ENCODE results near the gene COL5A1.

COL5A1 gene

DNA sequence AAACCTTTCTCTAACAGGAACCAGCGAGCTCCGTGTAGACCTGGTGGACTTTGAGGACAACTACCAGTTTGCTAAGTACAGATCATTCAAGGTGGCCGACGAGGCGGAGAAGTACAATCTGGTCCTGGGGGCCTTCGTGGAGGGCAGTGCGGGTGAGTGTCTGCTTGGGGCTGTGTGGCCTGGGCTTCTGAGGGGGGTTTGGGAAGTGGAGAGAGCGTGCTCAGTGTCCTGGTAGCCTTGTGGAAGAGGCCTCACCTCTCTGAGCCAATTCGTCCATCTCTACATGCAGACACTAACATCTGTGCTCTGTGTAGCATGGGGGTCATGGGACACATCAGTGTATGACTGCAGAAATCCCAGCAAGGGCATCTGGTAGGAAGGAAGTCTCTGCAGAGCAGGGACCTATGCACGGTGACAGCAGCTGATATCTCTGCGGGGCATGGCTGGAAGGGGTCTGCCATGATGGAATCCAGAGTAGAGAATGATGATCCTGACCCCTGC lies 244.9 kb downstream of the COL5A1 start:
- DNase-seq = no peak

DNA sequence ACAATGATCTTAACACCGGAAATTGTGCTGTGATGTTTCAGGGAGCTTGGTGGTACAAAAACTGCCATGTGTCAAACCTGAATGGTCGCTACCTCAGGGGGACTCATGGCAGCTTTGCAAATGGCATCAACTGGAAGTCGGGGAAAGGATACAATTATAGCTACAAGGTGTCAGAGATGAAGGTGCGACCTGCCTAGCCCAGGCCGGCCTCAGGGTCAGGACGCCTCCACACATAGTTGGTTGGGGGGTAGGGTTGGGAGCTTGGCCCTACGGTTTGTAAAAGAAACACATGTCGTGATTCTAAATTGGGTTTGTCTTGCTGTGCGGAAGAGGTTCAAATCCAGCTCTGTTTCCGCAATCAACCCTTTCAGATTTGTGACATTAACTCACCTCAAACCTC lies 245.6 kb downstream of the COL5A1 start:
- DNase-seq = no peak

DNA sequence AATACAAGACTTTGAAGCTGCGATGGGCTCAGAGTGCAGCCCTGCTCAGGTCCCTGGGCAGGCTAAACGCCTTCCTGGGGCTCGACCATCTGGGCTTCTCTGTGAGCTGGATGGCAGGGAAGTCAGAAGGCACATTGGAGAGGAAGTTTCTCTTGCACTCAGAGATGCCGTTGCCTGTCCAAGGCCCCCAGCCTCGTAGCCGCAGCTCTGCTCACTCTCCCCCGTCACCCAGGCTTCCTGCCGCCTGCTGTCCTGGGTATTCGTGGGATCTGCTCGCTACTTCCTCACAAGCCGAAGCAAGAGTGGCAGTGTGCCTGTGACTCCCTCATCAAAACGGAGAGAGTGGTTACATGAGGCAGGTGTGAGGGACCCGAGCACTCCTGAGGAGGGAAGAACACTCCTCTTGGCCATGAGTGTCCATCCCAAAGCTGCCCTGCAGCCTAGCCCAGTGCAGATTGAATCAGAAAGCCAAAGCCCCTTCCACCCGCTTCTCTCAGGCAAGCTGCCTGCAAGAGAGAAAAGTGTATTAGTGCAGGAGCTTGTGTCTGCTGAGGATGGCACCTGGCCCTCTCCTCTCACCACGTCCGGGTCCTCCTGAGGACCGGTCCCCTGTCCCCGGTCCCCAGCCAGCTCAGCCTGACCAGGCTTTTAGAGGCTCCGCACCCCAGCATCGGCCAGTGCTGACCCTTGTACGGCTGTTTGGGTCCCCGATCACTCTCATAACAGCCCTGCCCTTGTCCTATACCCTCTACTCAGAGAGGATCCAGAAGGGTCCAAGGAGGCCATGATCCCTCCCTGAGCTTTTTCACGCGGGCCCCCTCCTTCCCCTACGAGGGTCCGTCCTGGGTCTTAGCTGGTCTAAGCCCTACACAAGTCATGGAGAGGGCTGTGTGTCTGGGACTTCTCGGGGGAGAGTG lies 246.3 kb downstream of the COL5A1 start:
- DNase-seq = no peak

DNA sequence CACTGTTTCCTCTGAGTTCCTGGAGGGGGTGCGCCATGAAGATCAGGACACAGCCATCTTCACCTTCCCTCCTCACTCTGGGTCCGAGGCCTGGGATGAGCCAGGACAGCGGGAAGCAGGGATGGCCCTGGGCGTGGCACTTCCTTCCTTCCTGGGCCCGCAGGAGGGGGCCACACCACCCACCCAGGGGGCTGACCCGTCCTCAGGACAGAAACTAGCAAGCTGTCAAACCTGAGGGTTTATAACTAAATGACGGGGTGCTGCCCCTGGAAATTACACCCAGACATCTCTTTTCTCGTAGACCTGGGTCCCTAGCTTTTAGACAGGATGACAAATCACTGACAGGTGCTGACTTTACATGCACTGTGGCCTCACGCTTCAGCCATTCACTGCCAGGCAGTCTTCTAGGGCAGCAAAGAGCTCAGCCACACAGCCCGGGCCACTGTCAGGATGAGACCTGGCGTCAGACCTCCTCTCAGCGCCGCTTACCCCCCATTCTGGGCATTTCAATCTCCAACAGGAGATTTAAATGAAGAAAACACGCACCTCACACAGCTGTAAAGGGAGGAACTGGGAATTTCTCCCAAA lies 247.1 kb downstream of the COL5A1 start:
- DNase-seq = no peak

DNA sequence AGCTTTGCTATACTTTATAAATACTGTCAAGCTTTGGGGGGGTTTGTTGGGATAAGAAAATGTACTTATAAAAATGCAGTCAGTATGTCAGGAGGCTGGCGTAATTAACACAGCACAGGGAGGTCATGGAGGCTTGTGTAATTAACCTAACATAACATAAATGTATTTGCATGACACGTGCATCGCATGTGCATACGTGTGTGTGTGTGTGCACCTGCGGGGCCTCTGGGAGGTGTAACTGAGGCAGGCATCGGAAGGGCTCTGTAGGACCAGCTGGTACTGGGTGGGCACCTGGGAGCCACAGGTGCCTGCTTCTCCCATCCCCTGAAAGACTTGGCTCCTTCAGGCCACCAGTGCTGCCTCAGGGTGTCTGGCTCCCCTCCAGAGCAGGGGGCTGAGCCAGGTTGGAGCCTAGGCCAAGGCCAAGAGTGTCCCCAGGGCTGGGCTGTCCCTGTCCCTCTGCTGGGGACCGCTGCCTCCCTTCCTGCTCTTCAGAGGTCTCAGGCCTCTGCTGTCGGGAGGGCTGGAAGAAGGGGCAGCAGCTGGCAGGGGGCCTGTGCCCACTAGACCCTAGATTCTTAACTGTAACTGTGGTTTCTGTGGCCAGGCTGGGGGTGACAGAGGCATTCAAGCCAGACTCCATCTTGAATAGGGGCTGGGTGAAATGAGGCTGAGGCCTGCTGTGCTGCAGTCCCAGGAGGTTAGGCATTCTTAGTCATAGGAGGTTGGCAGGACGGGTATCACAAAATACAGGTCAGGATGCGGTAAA lies 248.0 kb downstream of the COL5A1 start:
- no peak for DNase-seq

DNA sequence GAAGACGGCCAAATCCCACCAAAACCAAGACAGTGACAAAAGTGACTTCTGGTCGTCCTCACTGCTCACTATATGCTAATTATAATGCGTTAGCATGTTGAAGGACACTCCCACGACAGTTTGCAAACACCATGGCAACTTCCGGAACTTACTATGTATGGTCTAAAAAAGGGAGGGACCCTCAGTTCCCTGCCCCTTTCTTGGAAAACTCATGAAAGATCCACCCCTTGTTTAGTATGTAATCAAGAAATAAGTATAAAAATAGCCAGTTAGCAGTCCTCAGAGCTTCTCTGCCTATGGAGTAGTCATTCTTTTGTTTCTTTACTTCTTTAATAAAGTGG lies 248.5 kb downstream of the COL5A1 start:
- no peak for DNase-seq

DNA sequence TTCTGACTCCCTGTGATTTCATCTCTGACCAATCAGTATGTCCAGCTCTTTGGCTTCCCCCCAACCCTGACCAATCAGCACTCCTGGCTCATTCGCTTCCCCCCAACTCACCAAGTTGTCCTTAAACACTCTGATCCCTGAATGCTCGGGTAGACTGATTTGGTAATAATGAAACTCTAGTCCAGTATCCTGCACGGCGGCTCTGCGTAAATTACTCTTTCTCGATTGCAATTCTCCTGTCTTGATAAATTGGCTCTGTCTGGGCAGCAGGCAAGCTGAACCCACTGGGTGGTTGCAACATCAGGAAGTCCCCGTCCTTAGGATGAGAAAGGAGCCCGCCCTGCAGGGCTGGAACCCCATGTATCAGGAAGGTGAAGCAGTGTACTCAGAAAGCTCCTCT lies 249.4 kb downstream of the COL5A1 start:
- no peak for DNase-seq

DNA sequence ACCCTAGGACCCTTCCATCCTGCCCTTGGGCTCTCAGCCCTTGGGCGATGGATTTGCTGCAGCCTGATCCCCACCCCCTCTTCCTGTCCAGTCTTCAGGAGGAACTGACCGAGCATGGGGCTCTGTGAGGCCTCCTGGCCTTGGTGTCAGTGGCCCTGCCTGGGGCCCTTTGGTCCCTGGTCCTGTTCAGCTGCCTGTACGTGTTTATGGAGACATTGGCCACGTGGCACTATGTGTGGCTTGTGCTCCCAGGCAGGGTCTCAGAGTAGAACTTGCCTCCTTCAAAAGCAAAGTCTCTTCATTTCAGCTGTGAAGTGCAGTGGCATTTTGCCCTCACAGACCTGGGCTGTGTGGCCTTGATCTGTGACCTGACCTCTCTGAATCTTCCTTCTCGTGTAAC lies 250.1 kb downstream of the COL5A1 start:
- DNase-seq = no peak

DNA sequence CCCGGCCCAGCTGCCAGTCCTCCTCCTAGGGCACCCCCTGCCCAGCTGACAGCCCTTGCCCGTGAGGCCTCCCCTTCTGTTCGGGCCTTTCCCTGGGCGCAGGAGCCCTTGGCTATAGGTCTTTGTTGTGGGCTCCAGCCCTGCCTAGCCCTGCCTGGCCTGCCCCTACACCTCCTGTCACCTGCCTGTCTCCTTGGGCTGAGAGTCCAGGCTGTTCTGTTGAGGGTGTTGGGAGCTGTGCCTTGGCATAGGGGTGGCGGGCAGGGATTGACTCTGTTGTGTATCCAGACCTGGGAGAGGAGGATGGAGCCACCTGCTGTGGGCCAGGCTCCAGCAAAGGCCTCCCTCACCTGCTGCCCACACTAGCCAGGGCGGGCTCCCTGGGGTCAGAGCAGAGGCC lies 250.6 kb downstream of the COL5A1 start:
- no peak for DNase-seq

DNA sequence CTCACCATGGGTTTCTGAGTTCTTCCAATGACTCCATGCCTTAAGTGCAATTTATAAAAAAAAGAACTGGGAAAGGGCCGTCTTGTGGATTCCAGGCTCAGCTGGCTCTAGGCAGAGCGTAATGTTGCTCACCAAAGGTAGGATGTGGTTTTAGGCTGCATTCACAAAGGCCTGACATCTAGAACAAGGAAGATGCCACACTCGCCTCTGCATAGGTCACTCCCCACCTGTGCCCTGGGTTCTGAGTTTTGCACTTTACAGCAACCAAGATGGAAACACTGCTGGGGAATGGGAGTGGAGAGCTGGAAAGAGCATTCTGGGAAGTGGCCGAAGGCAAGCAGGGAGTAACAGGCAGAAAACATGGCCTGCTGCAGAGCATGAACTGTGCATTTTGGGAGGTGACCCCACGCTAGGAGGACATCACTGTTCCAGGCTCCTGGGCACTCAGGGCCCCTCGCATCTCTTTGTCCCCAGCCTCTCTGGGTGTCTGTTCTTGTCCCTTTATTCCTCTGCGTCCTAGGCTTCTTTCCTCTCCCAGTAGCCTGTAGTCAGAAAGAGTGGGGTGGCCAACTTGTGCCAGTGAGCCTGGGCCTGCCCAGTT lies 251.3 kb downstream of the COL5A1 start:
- no peak for DNase-seq

Measured in NCI-H1417 treated with DMSO at 0.1 percent for 48 hours (cell line).